HG02623 (cell line): Measurements from ENCODE around the gene RAPGEF5.

ENCODE experiments used
- ATAC-seq: cut with Tn5 transposase; IDR thresholded peaks from one replicate; pipeline ENCODE4 v1.9.1; 2021; ENCODE audit warnings: moderate library complexity; ENCODE audit not compliant: unreplicated experiment

Gene RAPGEF5

DNA sequence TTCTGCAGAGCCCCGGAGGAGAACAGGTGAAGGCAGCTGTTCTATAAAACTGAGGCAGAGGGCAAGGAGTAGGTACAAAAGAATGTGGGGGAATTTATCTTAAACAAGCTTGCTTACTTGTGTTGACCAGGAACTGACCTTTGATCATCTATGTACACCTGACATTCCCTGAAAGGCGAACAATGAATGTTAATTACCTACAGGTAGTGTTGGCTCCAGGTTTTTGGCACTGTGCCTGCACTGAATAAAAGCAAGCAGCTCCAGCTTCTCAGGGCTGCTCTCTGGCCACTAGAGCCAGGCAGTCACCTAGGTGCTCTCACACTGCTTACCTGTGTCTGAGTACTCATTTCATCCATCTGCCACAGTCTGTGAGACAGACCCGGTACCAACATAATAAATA is 87.0 kb downstream of the RAPGEF5 start:
- ATAC-seq: no peak

DNA sequence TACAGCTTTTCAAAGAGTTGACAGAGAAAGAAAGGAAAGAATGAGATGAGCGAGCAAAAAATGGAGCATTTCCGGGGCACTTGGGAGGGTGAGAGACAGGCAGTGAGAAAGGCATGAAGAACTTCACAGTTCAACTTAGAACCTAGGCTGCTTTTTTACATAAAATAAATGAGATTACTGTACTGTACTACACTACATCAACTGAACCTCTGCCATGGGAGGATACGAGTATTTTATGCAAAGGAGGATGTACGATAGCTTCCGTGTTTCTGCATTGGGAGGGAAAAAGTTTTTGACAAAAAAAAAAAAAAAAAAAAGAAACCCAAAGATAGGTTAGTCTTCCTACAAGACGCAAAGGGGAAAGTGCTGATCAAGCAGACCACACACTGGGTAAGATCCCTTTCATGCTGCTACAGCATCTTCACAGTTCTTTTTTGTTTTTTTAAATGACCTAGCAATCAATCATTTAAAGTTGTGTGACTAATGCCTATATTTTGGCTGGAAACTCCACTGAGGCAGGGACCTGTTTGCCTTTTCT is 88.0 kb downstream of the RAPGEF5 start:
- no peak for ATAC-seq

DNA sequence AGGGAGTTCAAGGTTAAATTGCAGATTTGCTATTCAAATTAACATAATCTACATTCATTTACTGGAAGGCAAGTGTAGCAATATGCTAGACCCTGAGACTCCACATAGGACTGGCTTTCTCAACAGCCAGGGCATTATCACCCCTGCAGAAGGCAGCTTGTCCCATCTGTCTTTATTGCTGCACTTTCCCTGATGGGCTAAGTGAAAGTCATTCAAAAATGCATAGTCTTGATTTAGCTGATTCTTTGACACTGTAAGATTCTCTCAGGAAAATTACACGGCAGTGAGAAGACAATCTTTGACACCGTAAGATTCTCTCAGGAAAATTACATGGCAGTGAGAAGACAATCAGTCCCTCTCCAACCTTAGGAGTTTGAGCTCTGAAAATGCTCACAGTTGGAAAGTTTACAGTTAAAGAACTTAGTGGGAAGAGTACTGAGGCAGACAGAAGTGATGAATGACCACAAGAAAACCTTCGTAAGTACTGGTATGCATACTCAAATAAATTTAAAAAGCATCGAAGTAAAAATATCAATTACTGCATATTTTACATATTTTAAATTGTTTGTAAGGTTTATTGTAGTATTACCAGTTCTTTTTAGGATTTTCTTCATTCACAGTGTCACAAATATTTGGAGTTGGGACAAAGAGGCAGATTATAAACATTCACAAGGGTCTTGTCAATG is 88.9 kb downstream of the RAPGEF5 start:
- ATAC-seq: no peak

DNA sequence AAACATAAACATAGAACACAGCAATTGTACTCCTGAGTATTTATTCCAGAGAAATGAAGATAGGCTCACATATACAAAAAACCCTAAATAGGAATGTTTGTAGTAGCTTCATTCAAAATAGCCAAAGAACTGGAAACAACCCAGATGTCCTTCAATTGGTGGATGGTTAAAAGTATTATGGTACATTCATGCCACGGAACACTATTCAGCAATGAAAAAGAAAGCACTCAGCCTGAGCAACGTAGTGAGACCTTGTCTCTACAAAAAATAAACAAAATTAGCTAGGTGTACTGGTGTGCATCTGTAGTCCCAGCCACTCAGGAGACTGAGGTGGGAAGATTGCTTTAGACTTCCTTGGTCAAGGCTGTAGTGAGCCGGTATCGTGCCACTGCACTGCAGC is 94.4 kb downstream of the RAPGEF5 start:
- ATAC-seq: no peak

DNA sequence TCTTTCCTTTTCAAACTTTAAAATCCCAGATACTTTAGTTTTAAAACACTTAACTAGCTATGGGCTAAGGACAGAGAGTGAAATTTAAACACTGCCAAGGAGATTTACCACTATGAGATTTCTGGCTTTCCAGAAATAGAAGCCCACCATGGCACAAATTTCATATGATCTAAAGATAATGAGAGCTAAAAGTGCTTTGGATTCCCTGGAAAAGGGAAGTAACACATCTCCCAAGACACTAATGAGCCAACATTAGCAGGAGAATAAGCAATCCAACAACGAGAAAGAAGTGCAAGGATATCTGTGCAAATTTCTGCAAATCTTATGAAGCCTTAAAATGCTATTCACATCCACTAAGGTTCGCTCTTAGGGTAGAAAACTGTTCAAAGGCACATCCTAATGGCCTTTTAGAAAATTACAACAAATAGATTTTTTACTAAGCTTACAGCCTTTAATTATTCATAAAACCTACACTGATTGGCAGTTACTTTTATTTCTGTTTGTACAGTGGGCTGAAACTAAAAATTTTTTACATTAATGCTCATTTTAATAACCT is 100.3 kb downstream of the RAPGEF5 start:
- ATAC-seq: no peak

DNA sequence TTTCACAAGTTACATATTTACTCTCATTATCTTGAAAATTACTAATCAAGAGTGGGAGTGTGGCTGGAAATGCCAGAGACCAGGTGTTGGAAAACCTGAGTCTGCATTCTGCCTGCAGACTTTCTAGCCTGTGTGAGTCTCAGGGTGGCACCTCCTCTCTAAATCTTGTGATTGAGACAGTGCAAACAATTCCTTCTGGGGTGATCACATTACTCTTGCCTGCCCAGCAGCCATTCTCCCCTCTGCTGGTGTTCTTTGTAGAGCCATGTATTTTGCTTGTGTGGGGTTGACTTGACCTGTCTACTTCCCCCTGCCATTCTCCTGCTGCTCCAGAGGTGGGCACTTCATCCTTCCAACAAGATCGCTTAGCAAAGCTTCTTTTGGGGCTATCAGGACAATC is 101.1 kb downstream of the RAPGEF5 start:
- ATAC-seq: no peak

DNA sequence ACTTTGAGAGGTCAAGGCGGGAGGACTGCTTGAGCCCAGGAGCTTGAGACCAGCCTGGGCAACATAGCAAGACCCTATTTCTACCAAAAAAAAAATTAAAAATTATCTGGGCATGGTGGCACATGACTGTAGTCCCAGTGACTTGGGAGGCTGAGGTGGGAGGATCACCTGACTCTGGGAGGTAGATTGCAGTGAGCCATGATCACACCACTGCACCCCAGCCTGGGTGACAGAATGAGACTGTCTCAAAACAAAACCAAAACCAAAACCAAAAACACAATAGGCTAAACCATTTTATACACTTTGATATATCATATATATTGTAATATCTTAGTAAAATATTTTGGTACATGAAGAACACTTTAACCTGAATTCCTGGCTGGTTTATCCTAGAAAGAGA is 101.6 kb downstream of the RAPGEF5 start:
- no peak for ATAC-seq

DNA sequence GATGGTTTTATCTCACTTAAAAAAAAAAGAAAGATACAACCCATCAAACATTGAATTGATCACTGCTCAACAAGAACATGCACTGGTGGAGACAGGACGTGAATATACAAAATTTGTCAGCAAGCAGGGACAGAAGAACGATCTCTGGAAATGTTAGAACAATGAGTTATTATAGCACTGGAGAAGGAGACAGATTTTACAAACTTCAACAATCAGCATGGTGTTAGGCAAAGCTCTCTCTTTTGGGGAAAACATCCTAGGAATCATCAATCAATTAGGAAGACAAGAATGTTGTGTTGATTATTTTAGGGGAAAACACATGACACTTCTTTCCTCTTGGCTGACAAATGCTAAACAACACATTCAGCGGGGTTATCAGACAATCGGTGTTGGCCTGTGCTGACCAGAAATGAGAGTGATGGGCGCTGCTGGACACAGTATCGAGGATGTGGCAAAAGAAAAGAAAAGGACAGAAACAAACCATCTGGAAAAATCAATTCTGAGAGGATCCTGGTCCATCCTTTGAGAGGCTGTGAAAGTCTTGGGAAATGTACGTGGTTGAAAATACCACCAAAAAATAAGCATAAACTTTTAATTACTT is 103.9 kb downstream of the RAPGEF5 start:
- ATAC-seq: no peak

DNA sequence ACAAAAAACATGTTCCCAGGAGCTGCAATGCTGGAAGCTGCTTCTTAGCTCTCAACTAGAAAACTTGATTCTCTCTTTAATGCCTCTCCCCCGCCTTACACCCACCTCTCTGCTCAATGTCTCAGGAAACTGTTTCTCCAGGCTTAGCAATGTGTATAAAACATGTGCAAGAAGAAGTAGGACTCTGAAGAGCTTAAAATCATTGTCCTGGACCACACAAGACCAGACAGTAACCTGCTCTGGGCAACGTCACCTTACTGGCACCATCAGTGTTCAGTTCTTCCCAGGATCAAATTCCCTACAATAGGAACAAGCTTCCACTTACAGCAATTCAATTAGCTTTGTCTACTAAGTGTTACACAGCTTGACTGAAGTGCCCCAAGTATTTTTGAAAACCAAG is 104.9 kb downstream of the RAPGEF5 start:
- ATAC-seq: no peak

DNA sequence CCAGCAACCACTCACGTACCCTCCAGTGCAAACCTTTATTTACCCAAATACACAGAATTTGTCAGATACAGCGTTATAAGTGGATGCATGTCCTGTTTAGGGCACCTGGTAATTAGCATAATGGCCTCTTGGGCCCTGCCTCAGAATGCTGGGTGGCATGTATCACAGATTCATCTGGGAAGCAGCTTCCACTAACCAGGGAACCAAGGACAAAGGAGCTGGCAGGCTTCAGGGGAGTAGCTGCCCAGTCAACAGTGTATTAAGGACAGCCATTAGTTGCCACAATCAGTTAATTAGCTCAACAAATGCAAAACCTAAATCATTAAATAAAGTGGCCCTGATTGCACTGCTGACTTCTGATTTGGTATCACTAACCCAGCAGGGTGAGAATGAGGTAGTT is 105.7 kb downstream of the RAPGEF5 start:
- ATAC-seq: no peak

DNA sequence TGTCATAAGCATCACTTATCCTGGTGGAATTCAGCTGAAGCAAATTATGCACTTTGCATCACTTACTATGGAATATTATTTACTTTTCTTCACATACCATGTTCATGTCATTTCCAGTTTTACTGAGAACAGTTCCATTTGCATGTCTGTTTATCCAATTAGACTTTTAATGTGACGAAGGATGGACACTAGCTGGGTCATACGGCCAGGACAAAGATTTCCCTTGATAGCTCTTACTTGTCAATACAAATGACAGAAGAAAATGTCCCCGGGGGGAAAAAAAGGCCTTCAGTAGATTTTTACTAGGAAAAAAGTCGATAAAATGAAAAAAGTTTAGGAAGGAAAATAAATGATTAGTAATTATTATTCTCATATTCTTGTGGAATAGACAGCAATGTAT is 106.6 kb downstream of the RAPGEF5 start:
- ATAC-seq: no peak

DNA sequence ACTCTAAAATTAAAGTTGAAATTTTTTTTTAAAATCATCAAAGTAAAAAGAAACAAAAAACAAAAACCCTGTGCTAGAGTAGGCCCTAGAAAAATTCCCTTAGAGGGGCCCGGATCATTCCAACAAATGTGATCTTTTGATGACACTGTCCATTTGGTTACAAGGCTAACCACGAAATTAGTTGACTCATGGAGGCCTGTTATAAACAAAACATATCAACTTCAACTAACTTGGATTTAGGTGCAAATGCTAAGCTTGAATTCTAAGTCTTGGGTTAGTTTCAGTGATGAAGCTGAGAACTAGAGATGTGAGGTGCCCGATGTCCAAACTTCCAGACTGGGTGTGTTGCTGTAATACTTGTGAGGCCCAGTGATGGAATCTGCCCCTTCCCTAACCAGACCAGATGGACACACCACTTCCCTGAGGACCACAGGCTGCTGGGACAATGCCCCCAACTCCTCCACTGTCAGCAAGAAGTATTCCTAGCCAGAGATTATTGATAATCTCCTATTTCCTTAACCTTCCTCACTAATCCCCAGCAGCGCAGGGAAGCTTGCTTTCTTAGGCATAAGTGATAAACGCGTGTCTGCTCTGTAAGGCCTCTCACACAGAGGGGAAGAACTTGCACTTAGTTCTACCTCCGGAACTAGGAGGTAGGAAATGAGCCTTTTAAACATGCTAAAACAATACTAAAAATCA is 108.7 kb downstream of the RAPGEF5 start:
- no peak for ATAC-seq

DNA sequence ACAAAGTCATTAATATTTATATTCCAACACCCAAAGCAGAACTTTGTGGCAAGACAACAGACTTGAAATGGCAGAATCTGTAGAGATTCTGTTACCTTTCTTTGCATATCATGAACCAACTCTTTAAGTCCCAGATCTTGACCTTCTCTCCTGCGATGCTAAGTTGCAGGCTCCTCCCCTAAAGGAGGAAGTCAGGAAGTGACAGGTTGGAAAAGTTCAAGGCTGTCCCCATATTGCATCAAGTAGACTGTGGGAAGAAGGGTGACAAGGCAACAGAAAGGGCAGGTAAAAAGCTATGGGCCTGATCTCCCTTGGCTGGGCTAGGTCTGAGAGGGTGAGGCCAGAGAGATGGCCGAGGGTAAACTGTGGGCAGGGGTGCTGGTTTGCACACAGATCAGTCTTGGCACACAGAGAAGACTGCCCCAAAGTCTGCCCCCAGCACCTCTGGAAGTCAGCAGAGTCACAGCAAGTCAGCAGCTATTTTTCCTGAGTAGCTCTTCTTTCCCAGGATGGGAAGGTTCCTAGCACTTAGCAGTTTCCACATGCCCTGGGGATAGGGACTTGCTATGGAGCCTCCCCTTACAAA is 115.1 kb downstream of the RAPGEF5 start:
- ATAC-seq: no peak

DNA sequence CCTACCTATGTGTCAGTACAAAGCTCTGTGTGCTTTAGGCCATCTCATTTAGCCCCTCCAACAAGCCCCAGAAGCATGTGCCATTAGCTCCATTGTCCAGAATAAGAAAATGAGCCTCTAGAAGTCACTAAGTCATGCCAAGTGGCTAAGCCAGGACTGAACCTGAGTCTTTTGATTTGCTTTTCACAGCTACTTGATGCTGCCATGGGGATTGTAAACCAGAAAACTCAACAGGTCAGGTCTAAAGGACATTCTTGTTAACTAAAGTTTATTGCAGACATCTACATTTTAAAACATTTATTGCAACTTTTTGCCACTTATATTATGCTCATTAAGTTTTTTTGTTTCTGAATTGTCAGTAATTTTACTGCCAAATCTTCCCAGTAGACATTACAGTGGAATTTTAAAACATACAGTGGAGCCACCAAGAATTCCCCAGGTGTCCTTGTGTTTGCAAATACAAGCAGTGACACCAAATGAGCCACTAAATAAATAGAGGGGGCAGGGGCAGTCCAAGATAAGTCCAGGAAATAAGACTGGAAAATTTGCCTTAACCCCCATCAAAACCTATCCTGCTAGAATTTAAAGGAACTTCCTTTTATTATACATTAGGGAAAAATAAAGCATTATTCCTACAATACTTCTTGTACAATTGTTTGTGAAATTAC is 115.9 kb downstream of the RAPGEF5 start:
- no peak for ATAC-seq

DNA sequence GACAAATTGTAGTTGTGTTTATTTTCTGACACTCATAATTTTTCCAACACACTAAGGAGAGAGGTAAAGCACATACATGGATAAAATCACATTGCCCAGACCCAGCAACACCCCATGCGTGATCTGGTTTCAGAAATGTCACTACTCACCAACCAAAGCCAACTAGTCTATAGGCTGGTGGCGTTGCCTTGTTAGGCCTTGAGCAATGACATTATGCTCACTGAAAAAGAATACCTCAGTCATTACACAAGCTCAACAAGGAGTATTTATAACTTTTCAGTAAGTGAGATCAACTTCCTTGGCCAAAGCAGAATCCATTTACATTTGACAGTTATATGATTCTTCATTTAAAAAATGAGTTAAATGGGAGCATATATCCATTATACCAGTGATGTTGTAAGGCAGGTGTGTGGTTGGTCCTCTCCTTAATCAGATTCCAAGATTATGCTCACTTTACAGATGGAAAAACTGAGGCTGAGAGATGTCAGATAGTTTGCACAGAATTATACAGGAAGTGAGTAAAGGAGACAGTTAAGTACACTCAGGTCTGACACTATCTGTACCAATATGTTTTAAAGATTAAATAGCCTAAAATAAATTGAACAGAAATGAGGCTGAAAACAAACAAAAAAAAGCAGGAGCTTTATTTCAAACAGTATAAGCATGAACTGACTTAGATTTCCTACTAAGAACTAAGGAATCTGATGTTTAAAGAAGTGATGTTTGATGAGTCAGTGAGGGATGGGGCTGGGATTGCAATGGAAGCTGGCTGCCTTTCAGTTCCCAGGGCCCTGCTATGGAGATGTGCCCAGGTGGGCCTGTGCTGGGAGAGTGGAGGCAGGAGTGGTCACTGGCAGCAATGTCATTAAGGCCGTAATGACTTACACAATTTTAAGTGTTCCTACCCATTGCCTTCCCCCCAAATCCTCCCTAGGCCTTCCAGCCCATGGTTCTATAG is 118.3 kb downstream of the RAPGEF5 start:
- ATAC-seq: no peak

DNA sequence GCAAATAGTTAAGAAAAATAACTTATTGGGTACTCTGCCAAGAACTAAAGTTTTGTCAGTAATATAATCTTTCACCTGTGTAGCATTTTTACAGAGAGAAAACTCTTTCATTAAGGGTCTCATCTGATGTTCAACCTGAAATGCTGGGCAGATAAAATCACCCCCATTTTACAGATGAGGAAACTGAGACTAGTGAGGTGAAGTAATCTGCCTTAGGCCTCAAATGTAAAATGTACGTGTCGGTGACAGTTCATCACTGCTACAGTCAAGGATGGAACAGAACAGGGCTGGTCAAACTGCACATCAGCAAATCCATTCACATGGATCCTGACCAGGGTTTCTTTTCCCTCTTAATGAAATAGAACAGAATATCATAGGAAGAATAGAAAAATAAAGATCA is 121.8 kb downstream of the RAPGEF5 start:
- ATAC-seq: no peak

DNA sequence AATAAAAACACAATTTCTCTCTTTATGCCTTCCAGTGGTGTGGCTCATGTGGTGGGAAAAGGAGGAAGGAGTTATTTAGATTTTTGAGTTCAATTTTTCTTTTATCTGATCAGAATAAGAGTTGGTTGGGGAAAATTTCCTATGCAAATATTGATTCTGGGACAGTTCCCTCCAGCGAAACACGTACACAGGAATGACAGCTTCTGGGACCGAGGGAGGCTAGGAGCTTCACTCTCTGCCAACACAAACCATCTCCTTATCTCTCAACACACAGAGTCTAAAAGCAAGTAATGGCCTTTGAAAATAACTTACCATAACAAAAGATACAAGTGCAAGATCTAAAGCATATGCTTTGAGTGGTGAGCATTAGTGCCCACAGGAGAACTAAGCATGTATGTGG is 122.7 kb downstream of the RAPGEF5 start:
- no peak for ATAC-seq

DNA sequence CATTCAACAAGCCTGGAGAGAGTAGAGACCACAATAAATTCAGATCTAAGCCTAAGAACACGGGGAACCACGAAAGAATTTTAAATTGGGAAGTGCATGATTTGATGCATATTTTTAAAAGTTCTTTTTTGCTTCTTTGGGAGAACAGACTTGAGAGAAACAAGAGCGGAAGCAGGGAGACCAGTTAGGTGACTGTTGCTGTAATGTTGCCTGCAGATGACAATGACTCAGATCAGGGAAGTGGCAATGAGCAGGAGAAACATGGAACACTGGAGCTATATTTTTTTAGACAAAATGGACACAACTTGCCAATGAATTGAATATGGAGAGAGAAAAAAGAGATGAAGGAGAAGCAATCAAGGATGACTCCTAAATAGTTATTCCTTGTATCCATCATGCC is 125.1 kb downstream of the RAPGEF5 start:
- no peak for ATAC-seq

DNA sequence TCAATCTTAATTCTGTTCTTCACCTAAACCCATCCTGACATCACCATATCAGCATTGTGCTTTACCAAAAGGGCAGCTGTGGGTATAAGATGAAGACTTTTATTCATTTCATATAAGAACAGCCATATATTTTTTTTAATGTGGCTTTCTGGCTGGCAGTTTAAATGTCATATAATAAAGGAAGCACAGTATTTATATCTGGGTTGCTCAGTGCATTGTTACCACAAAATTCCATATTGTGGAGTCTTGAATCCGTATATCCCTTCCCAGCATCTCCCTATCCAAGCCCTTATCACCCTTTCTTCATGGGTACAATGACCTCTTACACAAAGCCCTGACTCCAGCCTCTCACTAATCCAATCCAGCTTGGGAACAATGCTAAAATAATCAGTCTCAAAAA is 125.8 kb downstream of the RAPGEF5 start:
- ATAC-seq: no peak

DNA sequence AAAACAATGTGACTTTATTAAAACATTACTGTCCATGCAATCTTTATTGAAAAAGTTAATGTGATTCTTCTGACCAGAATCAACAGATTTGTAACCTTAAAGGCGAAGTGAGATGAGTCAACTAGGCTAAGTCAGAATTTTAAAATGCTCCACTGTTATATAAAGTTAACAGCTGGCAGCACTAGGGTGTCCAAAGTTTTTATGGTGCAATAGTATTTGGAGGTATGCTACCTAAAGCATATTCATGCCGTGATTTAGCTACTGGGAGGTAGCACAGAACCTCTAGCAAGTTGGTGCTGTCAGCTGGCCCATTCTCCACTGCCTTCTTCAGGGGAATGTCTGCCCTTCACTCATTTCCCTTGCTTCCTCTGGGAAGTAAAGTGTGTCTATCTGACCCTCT is 126.7 kb downstream of the RAPGEF5 start:
- ATAC-seq: no peak
